MM.1S (cell line): ENCODE measurements around the gene IL17RD.

ENCODE experiments used
- DNase-seq: peaks from one replicate; pipeline ENCODE4 v3.0.0-alpha.2; 2015
- H2AFZ ChIP-seq: fragments of 300-600 bp; sonication (generic); 2 replicates; pipeline ENCODE4 v1.6.0; 2016; ENCODE audit warnings: antibody characterized with exemption, low read length
- H3F3A ChIP-seq: fragments of 300-600 bp; sonication (generic); 2 replicates; pipeline ENCODE4 v1.6.1; 2016; ENCODE audit warnings: mild to moderate bottlenecking, antibody characterized with exemption, low read length, moderate library complexity, mixed read lengths; ENCODE audit not compliant: insufficient read depth
- H3K27ac ChIP-seq: fragments of 300-600 bp; sonication (generic); 2 replicates; pipeline ENCODE4 v1.5.1; 2016; ENCODE audit warnings: mild to moderate bottlenecking, low read length
- H3K27me3 ChIP-seq: fragments of 300-600 bp; sonication (generic); replicated peaks from 2 replicates; pipeline ENCODE4 v1.6.0; 2016; ENCODE audit warnings: low read length; ENCODE audit not compliant: insufficient read depth
- H3K36me3 ChIP-seq: fragments of 300-600 bp; sonication (generic); replicated peaks from 2 replicates; pipeline ENCODE4 v1.6.1; 2016; ENCODE audit warnings: mild to moderate bottlenecking, low read length, mixed read lengths; ENCODE audit not compliant: insufficient read depth
- H3K4me1 ChIP-seq: fragments of 300-600 bp; sonication (generic); 2 replicates; pipeline ENCODE4 v1.6.1; 2016; ENCODE audit warnings: low read length, mixed read lengths
- H3K4me2 ChIP-seq: fragments of 300-600 bp; sonication (generic); 2 replicates; pipeline ENCODE4 v1.6.0; 2016; ENCODE audit warnings: low read depth, low read length
- H3K4me3 ChIP-seq: fragments of 300-600 bp; sonication (generic); 2 replicates; pipeline ENCODE4 v1.5.1; 2016; ENCODE audit warnings: low read length, mixed read lengths
- H3K79me2 ChIP-seq: fragments of 300-600 bp; sonication (generic); 2 replicates; pipeline ENCODE4 v1.6.1; 2016; ENCODE audit warnings: mixed run types, low read length, mixed read lengths
- H3K9ac ChIP-seq: fragments of 300-600 bp; sonication (generic); 2 replicates; pipeline ENCODE4 v1.6.1; 2016; ENCODE audit warnings: low read length, mixed read lengths
- H3K9me2 ChIP-seq: fragments of 300-600 bp; sonication (generic); replicated peaks from 2 replicates; pipeline ENCODE4 v1.6.1; 2016; ENCODE audit warnings: mild to moderate bottlenecking, low read length, mixed read lengths; ENCODE audit not compliant: insufficient read depth
- H3K9me3 ChIP-seq: fragments of 300-600 bp; sonication (generic); replicated peaks from 2 replicates; pipeline ENCODE4 v1.6.1; 2016; ENCODE audit warnings: mild to moderate bottlenecking, low read length, mixed read lengths; ENCODE audit not compliant: insufficient read depth
- H4K20me1 ChIP-seq: fragments of 300-600 bp; sonication (generic); 2 replicates; pipeline ENCODE4 v1.6.1; 2016; ENCODE audit warnings: mild to moderate bottlenecking, low read length, moderate library complexity, mixed read lengths; ENCODE audit not compliant: insufficient read depth
- CTCF ChIP-seq: fragments of 300-600 bp; sonication (generic); IDR thresholded peaks from 2 replicates; pipeline ENCODE4 v1.5.1; 2016; ENCODE audit warnings: antibody characterized with exemption, low read length, mixed read lengths
- EZH2 ChIP-seq: fragments of 300-600 bp; sonication (generic); optimal IDR thresholded peaks from 2 replicates; pipeline ENCODE3; 2017; ENCODE audit warnings: low read depth, mild to moderate bottlenecking, antibody characterized with exemption, low read length, mixed read lengths
- EZH2phosphoT487 ChIP-seq: fragments of 300-600 bp; sonication (generic); IDR thresholded peaks from 2 replicates; pipeline ENCODE4 v1.6.1; 2018; ENCODE audit warnings: antibody characterized with exemption, low read length

IL17RD gene

GRCh38 chr3:57060089-57060821, 104.9 kb downstream of the IL17RD start, which contains the start of gene SPATA12:
Gene SPATA12, plus strand, starts transcription at chr3:57060664. Its CDS starts 13,031 bp downstream, at chr3:57073695.
- H3K4me1 ChIP-seq = no peaks in the 10 kb centered on the region
- no peaks in the 10 kb centered on the region for H3K36me3 ChIP-seq
- no peak within 1 kb of the TSS for H3K27ac ChIP-seq
- TF ChIP-seq EZH2 = no peak
- TF ChIP-seq CTCF = no peak
- TF ChIP-seq EZH2phosphoT487 = no peak
- no peaks in the 10 kb centered on the region for H3K9me3 ChIP-seq
- H3F3A ChIP-seq = no peaks in the 10 kb centered on the region
- no peak within 1 kb of the TSS for H2AFZ ChIP-seq
- no peak within 1 kb of the TSS for H3K9ac ChIP-seq
- H3K79me2 ChIP-seq = no peaks in the 10 kb centered on the region
- no peaks in the 10 kb centered on the region for H4K20me1 ChIP-seq
- H3K4me3 ChIP-seq = no peak within 1 kb of the TSS
- H3K27me3 ChIP-seq = no peaks in the 10 kb centered on the region
- DNase-seq = no peak
- H3K9me2 ChIP-seq = no peaks in the 10 kb centered on the region
- no peak within 1 kb of the TSS for H3K4me2 ChIP-seq

GRCh38 chr3:57059411-57059810, 105.7 kb downstream of the IL17RD start:
- Histone ChIP-seq H3K79me2 (no peaks in the 10 kb centered on the region), H3K36me3 (no peaks in the 10 kb centered on the region)
- no peak for DNase-seq

GRCh38 chr3:57057351-57057750, 107.8 kb downstream of the IL17RD start:
- H2AFZ ChIP-seq = no peak overlapping the region

More at GRCh38 chr3:57059411-57059810, 105.7 kb downstream of the IL17RD start:
- no peaks in the 10 kb centered on the region for H3K4me1 ChIP-seq
- H3K9me2 ChIP-seq = no peaks in the 10 kb centered on the region
- no peaks in the 10 kb centered on the region for H4K20me1 ChIP-seq
- no peak overlapping the region for H3K4me2 ChIP-seq
- no peaks in the 10 kb centered on the region for H3K9me3 ChIP-seq
- no peaks in the 10 kb centered on the region for H3K27me3 ChIP-seq
- no peak overlapping the region for H3K27ac ChIP-seq
- TF ChIP-seq EZH2 (no peak), CTCF (no peak), EZH2phosphoT487 (no peak)
- no peak overlapping the region for H3K9ac ChIP-seq
- no peak overlapping the region for H3K4me3 ChIP-seq
- no peak overlapping the region for H2AFZ ChIP-seq
- H3F3A ChIP-seq = no peaks in the 10 kb centered on the region

More at GRCh38 chr3:57057351-57057750, 107.8 kb downstream of the IL17RD start:
- Histone ChIP-seq H3K9ac (no peak overlapping the region), H3K4me3 (no peak overlapping the region), H3K9me3 (no peaks in the 10 kb centered on the region), H3K79me2 (no peaks in the 10 kb centered on the region), H3K27me3 (no peaks in the 10 kb centered on the region), H3K36me3 (no peaks in the 10 kb centered on the region), H3K4me2 (no peak overlapping the region), H4K20me1 (no peaks in the 10 kb centered on the region), H3K9me2 (no peaks in the 10 kb centered on the region), H3F3A (no peaks in the 10 kb centered on the region), H3K27ac (no peak overlapping the region), H3K4me1 (no peaks in the 10 kb centered on the region)
- TF ChIP-seq EZH2phosphoT487 = no peak
- TF ChIP-seq EZH2 = no peak
- TF ChIP-seq CTCF = no peak
- DNase-seq = no peak
